ENCODE data around the gene MS4A2.

DNA sequence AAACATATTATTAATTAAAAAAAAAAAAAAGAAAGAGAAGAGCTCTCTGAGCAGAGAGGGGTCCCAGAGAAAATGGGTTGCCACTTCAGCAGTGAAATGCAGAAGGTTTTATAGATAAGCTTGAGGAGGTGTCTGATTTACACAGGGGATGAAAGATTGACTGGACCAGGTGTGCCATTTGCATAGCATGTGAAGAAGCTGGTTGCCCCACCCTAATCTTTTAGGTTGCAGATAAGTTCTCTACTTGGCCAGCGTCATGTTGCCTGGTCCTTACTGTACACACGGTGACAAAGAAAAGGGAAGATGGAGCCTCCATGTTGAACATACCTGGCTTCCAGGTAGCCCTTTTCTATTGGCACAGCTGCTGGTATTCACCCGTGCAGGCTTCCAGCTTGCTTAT lies 41.4 kb downstream of the MS4A2 start:
- TF ChIP-seq GATA2 (IDR thresholded peaks at IDR 0.05; ENCODE audit: low read depth, low read length) (no peak), GATA3 (IDR thresholded peaks at IDR 0.05; ENCODE audit: low read depth, low read length) (no peak)

All from SH-SY5Y (cell line).